Colon (tissue), 2 donors: ENCODE results near the gene CKS2.
"Not testable (repeated sequence)": the region's sequence is repeated elsewhere in the genome, so short reads cannot be mapped to it uniquely, and the experiment has no call there.

ENCODE experiments used
- FAIRE-seq: peaks from 2 replicates; lab custom pipeline; 2012; peaks lifted over from hg19 to GRCh38; lab: Jason Lieb, UNC
- donor health status: control.
- donor health status: control.

CKS2 gene

GRCh38 chr9:89311346-89312221, 589 bp downstream of the CKS2 start:
- no peak for FAIRE-seq

- FAIRE-seq = no peak
Measured at GRCh38 chr9:89312222-89312571, 1.2 kb downstream of the CKS2 start.

- FAIRE-seq = no peak
Measured at GRCh38 chr9:89313842-89314241, 2.8 kb downstream of the CKS2 start.

GRCh38 chr9:89314955-89315354, 4.0 kb downstream of the CKS2 start:
- FAIRE-seq = no peak

- no peak for FAIRE-seq
Measured at GRCh38 chr9:89315482-89315881, 4.5 kb downstream of the CKS2 start.

GRCh38 chr9:89317282-89317681, 6.3 kb downstream of the CKS2 start:
- no peak for FAIRE-seq

- FAIRE-seq = no peak
Measured at GRCh38 chr9:89318123-89319014, 7.4 kb downstream of the CKS2 start, which contains the start of gene SECISBP2. TSS of gene SECISBP2 (plus strand) at chr9:89318500. CDS start at chr9:89318577, 77 bp downstream.

GRCh38 chr9:89319015-89319905, 8.3 kb downstream of the CKS2 start:
- peak; percentile 78 for FAIRE-seq

- no peak for FAIRE-seq
Measured at GRCh38 chr9:89323390-89323789, 12.4 kb downstream of the CKS2 start.

GRCh38 chr9:89325733-89326132, 14.7 kb downstream of the CKS2 start:
- FAIRE-seq = no peak

- no peak for FAIRE-seq
Measured at GRCh38 chr9:89328064-89328463, 17.1 kb downstream of the CKS2 start.

GRCh38 chr9:89329917-89330316, 18.9 kb downstream of the CKS2 start:
- FAIRE-seq = no peak

- FAIRE-seq = no peak
Measured at GRCh38 chr9:89330513-89330912, 19.5 kb downstream of the CKS2 start.

GRCh38 chr9:89339807-89340206, 28.8 kb downstream of the CKS2 start:
- FAIRE-seq = no peak

- FAIRE-seq = no peak
Measured at GRCh38 chr9:89340332-89340731, 29.3 kb downstream of the CKS2 start.

- FAIRE-seq = no peak
Measured at GRCh38 chr9:89342213-89342612, 31.2 kb downstream of the CKS2 start.

- no peak for FAIRE-seq
Measured at GRCh38 chr9:89342948-89343347, 32.0 kb downstream of the CKS2 start.

GRCh38 chr9:89343812-89344211, 32.8 kb downstream of the CKS2 start:
- FAIRE-seq = not testable (repeated sequence)

GRCh38 chr9:89345476-89345875, 34.5 kb downstream of the CKS2 start:
- FAIRE-seq = no peak

GRCh38 chr9:89346696-89347095, 35.7 kb downstream of the CKS2 start:
- no peak for FAIRE-seq

GRCh38 chr9:89347651-89348050, 36.7 kb downstream of the CKS2 start:
- no peak for FAIRE-seq

GRCh38 chr9:89349607-89350006, 38.6 kb downstream of the CKS2 start:
- no peak for FAIRE-seq
